ENCODE measurements around the gene AMN1. TPM values are rescaled to one million over a fixed set of nuclear protein-coding genes. Genes with fewer than 3 reads are reported as not detected.

Gene AMN1
- total and polyA plus RNA-seq, 2 of the 4 experiments (the other 2 are of a cell fraction) = 3.4 to 5.2 TPM

DNA sequence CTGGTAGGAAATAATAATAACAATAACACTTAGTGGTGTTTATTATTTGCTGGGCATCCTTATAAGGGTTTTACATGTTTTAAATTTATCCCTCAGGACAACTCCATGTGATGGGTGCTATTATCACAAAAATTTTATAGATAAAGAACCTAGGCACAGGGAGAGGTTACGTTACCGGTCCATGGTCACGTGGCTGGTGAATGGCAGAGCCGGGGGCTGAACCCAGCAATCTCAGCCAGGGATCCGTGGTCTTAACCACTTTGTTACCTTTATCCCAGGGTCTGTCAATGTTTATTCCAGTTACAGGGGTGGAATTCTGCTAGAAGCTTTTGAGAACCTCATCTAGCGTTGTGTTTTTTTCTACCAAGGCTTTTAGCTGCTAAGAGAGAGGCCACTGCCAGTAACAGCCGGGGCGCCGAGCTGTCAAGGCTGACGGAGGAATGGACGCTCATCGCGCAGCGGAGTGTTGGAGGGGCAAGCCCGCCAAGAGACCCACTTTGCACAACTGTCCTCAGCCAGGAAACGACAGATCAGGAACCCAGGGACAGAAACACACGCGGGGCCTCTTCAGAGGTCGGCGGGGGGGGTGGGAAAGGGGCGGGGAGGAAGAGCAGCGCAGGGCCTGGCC lies 418 bp downstream of the AMN1 start:
- DNase-seq = no peak
- ATAC-seq (ENCODE audit: low read depth) = peak; percentile 15
- Histone ChIP-seq H4K8ac (ENCODE audit: low read depth in 2 of 2, low read length in 2 of 2) (peak overlapping the region; percentile 10 to 86), H3K23ac (ENCODE audit: low read depth, low read length) (peak overlapping the region; percentile 46; the same call in 1 of the 2 replicates), H2AFZ (replicated peaks; ENCODE audit: low read length, poor library complexity) (peak overlapping the region; percentile 95), H2AK9ac (replicated peaks; ENCODE audit: low read depth, low read length, poor library complexity) (peak overlapping the region; percentile 56), H3K4me2 (ENCODE audit: low read depth, low read length) (peak overlapping the region; percentile 78), H3K9me3 (ENCODE audit: control insufficient read depth, insufficient read depth, low read length) (no peaks in the 10 kb centered on the region), H3K4me3 (ENCODE audit: insufficient read depth, low read depth, low read length) (peak overlapping the region; percentile 79), H3K56ac (ENCODE audit: extremely low read depth, insufficient read depth, low read length) (peak overlapping the region; percentile 41), H4K5ac (ENCODE audit: low read depth, low read length) (peak overlapping the region; percentile 66), H3K36me3 (ENCODE audit: control insufficient read depth, insufficient read depth, low read length) (no peaks in the 10 kb centered on the region), H3K9me1 (ENCODE audit: insufficient read depth, low read length) (no peaks in the 10 kb centered on the region), H3K9ac (ENCODE audit: low read depth, low read length) (peak overlapping the region; percentile 82), H3K14ac (replicated peaks; ENCODE audit: low read depth, low read length) (peak overlapping the region; percentile 74), H2BK20ac (ENCODE audit: low read depth, low read length) (0 out of 2 replicates have a peak overlapping the region, but pooled peaks have one; percentile 4), H2BK15ac (ENCODE audit: low read depth, low read length) (no peak overlapping the region), H3K18ac (ENCODE audit: low read depth, low read length) (peak overlapping the region; percentile 62; the same call in 1 of the 2 replicates), H4K20me1 (ENCODE audit: insufficient read depth, low read length) (no peaks in the 10 kb centered on the region), H2BK120ac (ENCODE audit: low read depth, low read length) (peak overlapping the region; percentile 48), H3K79me1 (ENCODE audit: low read depth in 1 of 2, low read length in 2 of 2) (peaks cover 5 to 10% of the 10 kb centered on the region in 2 experiments; a peak in 3 of 4 replicates), H3K27ac (ENCODE audit: insufficient read depth, low read length) (peak overlapping the region; percentile 83), H4K91ac (ENCODE audit: insufficient read depth, low read depth, low read length) (peak overlapping the region; percentile 67), H2AK5ac (ENCODE audit: low read depth, low read length) (no peak overlapping the region), H3K4ac (ENCODE audit: low read depth, low read length) (peak overlapping the region; percentile 87), H3K27me3 (ENCODE audit: control insufficient read depth, insufficient read depth, low read length) (no peaks in the 10 kb centered on the region), H2BK5ac (ENCODE audit: low read depth, low read length, poor library complexity, severe bottlenecking) (peak overlapping the region; percentile 77), H3K4me1 (ENCODE audit: control insufficient read depth, insufficient read depth, low read length) (peaks cover 4% of the 10 kb centered on the region; the same call in 1 of the 2 replicates)
- TF ChIP-seq RAD21 (IDR thresholded peaks at IDR 0.05; ENCODE audit: low read length) (0 out of 2 replicates have a peak, but pooled peaks have one; percentile 16), POLR2A (IDR thresholded peaks at IDR 0.05; ENCODE audit: low read depth, low read length) (no peak)
- TF ChIP-seq, protein P1, sequence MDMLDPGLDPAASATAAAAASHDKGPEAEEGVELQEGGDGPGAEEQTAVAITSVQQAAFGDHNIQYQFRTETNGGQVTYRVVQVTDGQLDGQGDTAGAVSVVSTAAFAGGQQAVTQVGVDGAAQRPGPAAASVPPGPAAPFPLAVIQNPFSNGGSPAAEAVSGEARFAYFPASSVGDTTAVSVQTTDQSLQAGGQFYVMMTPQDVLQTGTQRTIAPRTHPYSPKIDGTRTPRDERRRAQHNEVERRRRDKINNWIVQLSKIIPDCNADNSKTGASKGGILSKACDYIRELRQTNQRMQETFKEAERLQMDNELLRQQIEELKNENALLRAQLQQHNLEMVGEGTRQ (IDR thresholded peaks at IDR 0.05; ENCODE audit: low read depth, low read length) = peak; percentile 87
- BruUV-seq (replicated peaks) = no TSS peak
- intact Hi-C loops (cut with micrococcal nuclease) (loop anchor here (2.0 kb wide), 1 partner anchor 230 kb away; the partner anchor contains the start of gene RESF1), in situ Hi-C loops (cut with MboI; ENCODE audit: low sequenced_read_pairs) (no loop called here), dilution Hi-C loops (cut with HindIII; ENCODE audit: low sequenced_read_pairs, unreplicated experiment) (no loop called here)
- 4% methylated on average over 8 of the region's 22 CpGs; no CpG with 5 or more reads in 1 of the 2 experiments for WGBS, 2 experiments (ENCODE audit: extremely low coverage in 2 of 2, insufficient read length in 1 of 2)
- ChIA-PET POLR2A (ENCODE audit: unreplicated experiment) (interaction anchor here (0.6 kb wide), 1 partner anchor 714 kb away, joined by 3 read pairs; no protein-coding TSS in a partner anchor), CTCF (no interaction called here)
